CD14-positive monocyte (primary cell): ENCODE data around the gene SLC22A31. TPM values are rescaled to one million over a fixed set of nuclear protein-coding genes. Genes with fewer than 3 reads are reported as not detected.

Experiments
- DNase-seq, 3 donors: peaks; one replicate each; pipeline ENCODE4 v3.0.0-alpha.2; 2011 to 2022
- H2AFZ ChIP-seq: 2 replicates; pipeline ENCODE4 v1.6.0; 2012; ENCODE audit warnings: mild to moderate bottlenecking, low read depth, low read length, inconsistent platforms; ENCODE audit not compliant: insufficient read depth, poor library complexity, severe bottlenecking
- H3K27ac ChIP-seq, 2 donors: 1 replicate in 1 of 2; 2 replicates in 1 of 2; pipeline ENCODE4 v1.5.1; 2012 to 2013; ENCODE audit warnings: low read length in 2 of 2, control low read depth in 1 of 2, inconsistent platforms in 1 of 2, low read depth in 1 of 2, mild to moderate bottlenecking in 1 of 2
- H3K27me3 ChIP-seq, 2 donors: one replicate each; pipeline versions ENCODE4 v1.6.0 to v1.6.1; 2011 to 2013; ENCODE audit warnings: low read length in 2 of 2; ENCODE audit not compliant: control insufficient read depth in 2 of 2, insufficient read depth in 2 of 2
- H3K36me3 ChIP-seq, 2 donors: replicated peaks in 1 of 2; 1 replicate in 1 of 2; 2 replicates in 1 of 2; pipeline versions ENCODE4 v1.5.1 to v1.6.1; 2012 to 2013; ENCODE audit warnings: low read length in 2 of 2, control low read depth in 1 of 2, inconsistent platforms in 1 of 2, mild to moderate bottlenecking in 1 of 2; ENCODE audit not compliant: insufficient read depth in 2 of 2, control insufficient read depth in 1 of 2
- H3K4me1 ChIP-seq, 2 donors: 1 replicate in 1 of 2; 2 replicates in 1 of 2; pipeline versions ENCODE4 v1.5.1 to v1.6.1; 2012 to 2013; ENCODE audit warnings: low read length in 2 of 2, control low read depth in 1 of 2, inconsistent platforms in 1 of 2, mild to moderate bottlenecking in 1 of 2, moderate library complexity in 1 of 2; ENCODE audit not compliant: insufficient read depth in 2 of 2, control insufficient read depth in 1 of 2
- H3K4me2 ChIP-seq: replicated peaks from 2 replicates; pipeline ENCODE3; 2012; ENCODE audit warnings: low read length, moderate library complexity, mild to moderate bottlenecking; ENCODE audit not compliant: poor library complexity, severe bottlenecking; ENCODE audit errors: extremely low read depth
- H3K4me3 ChIP-seq, 3 experiments: fragments of 200-600 bp in 1 of 3; sonication (generic) in 1 of 3; replicated peaks in 1 of 3; 1 replicate in 2 of 3; 2 replicates in 1 of 3; pipeline ENCODE4 v1.5.1; 2011 to 2013; ENCODE audit warnings: low read length in 3 of 3, mild to moderate bottlenecking in 3 of 3, control low read depth in 2 of 3, low read depth in 2 of 3, inconsistent platforms in 1 of 3, moderate library complexity in 1 of 3
- H3K79me2 ChIP-seq: 2 replicates; pipeline ENCODE4 v1.6.0; 2012; ENCODE audit warnings: mild to moderate bottlenecking, control low read depth, inconsistent platforms, low read length, moderate library complexity; ENCODE audit not compliant: insufficient read depth
- H3K9ac ChIP-seq: 2 replicates; pipeline ENCODE4 v1.6.0; 2017; ENCODE audit warnings: low read length, mild to moderate bottlenecking; ENCODE audit not compliant: insufficient read depth, poor library complexity, severe bottlenecking
- H3K9me3 ChIP-seq, 2 donors: replicated peaks in 1 of 2; 1 replicate in 1 of 2; 2 replicates in 1 of 2; pipeline versions ENCODE4 v1.5.1 to v1.6.1; 2012 to 2013; ENCODE audit warnings: low read length in 2 of 2, control low read depth in 1 of 2; ENCODE audit not compliant: control insufficient read depth in 1 of 2, insufficient read depth in 1 of 2
- H4K20me1 ChIP-seq: 2 replicates; pipeline ENCODE4 v1.6.0; 2012; ENCODE audit warnings: mild to moderate bottlenecking, low read length, control low read depth, moderate library complexity; ENCODE audit not compliant: insufficient read depth
- H3K27ac Mint-ChIP-seq, 7 donors: one replicate each; pipeline ENCODE4 v1.8.0; 2020; ENCODE audit warnings: mild to moderate bottlenecking in 7 of 7, mixed read lengths in 7 of 7, moderate library complexity in 6 of 7, inconsistent platforms in 2 of 7
- H3K27me3 Mint-ChIP-seq, 3 donors: one replicate each; pipeline ENCODE4 v1.8.0; 2021 to 2022; ENCODE audit warnings: low read depth in 3 of 3, mild to moderate bottlenecking in 3 of 3, mixed read lengths in 3 of 3, moderate library complexity in 3 of 3, inconsistent platforms in 1 of 3
- H3K36me3 Mint-ChIP-seq, 2 donors: one replicate each; pipeline ENCODE4 v1.8.0; 2020; ENCODE audit warnings: mixed read lengths in 2 of 2, inconsistent platforms in 1 of 2, mild to moderate bottlenecking in 1 of 2
- H3K4me1 Mint-ChIP-seq: one replicate; pipeline ENCODE4 v1.8.0; 2020; ENCODE audit warnings: mild to moderate bottlenecking, mixed read lengths
- H3K4me3 Mint-ChIP-seq, 2 donors: one replicate each; pipeline ENCODE4 v1.8.0; 2020; ENCODE audit warnings: mild to moderate bottlenecking in 2 of 2, mixed read lengths in 2 of 2, moderate library complexity in 1 of 2
- H3K9me3 Mint-ChIP-seq, 7 donors: one replicate each; pipeline ENCODE4 v1.8.0; 2020 to 2022; ENCODE audit warnings: mixed read lengths in 7 of 7, mild to moderate bottlenecking in 6 of 7, moderate library complexity in 6 of 7, inconsistent platforms in 2 of 7
- CTCF ChIP-seq: fragments of 200-600 bp; IDR thresholded peaks from one replicate; pipeline ENCODE4 v1.8.0; 2022; ENCODE audit warnings: antibody characterized with exemption, mild to moderate bottlenecking
- WGBS: methylation state at CpG from one replicate; pipeline ENCODE4 v1.1.5; 2013; ENCODE audit warnings: missing lambda C conversion rate; ENCODE audit not compliant: insufficient coverage; 5-methylcytosine and 5-hydroxymethylcytosine counted together
- intact Hi-C, 2 donors: fragments of 100-400 bp; cut with micrococcal nuclease; formaldehyde crosslinking; loops; one replicate each; pipeline versions ENCODE4 v1.15.0 to v1.15.1; 2023
- polyA plus RNA-seq, 3 donors: library from polyadenylated mRNA; depleted of rRNA in 1 of 3; unstranded in 2 of 3; stranded (reverse) in 1 of 3; fragments of 300-500 nt in 2 of 3; fragments of >200 nt in 1 of 3; fragmentation: Illumina TruSeq in 2 of 3; gene quantifications; 1 replicate in 2 of 3; 2 replicates in 1 of 3; pipeline ENCODE4 v1.2.3, GENCODE V29; 2012 to 2021

SLC22A31 gene
- polyA plus RNA-seq, 3 donors, result 0.29 TPM; not detected in 2

- peaks cover 15 to 21% of the 10 kb centered on the region in 2 donors for H3K4me1 ChIP-seq
- H3K27ac Mint-ChIP-seq, result no peak overlapping the region
- H3K9me3 Mint-ChIP-seq, result peaks cover 3 to 20% (median 16%) of the 10 kb centered on the region in 7 donors
- peaks cover 50 to 73% (median 62%) of the 10 kb centered on the region in 3 donors for H3K27me3 Mint-ChIP-seq
- no peak overlapping the region for H3K9ac ChIP-seq
- no peaks in the 10 kb centered on the region for H3K36me3 ChIP-seq
- H4K20me1 ChIP-seq, result no peaks in the 10 kb centered on the region
- no peak overlapping the region for H2AFZ ChIP-seq
- WGBS, result 34% methylated on average over 31 of the region's 49 CpGs
- peaks cover 3 to 6% of the 10 kb centered on the region in 2 donors for H3K36me3 Mint-ChIP-seq
- peak overlapping the region; percentile 53 to 85 for H3K4me3 Mint-ChIP-seq
- H3K27me3 ChIP-seq, result peaks cover 31 to 51% of the 10 kb centered on the region in 2 donors
- intact Hi-C loops, result no loop called here
- H3K4me1 Mint-ChIP-seq, result peaks cover 16% of the 10 kb centered on the region
- TF ChIP-seq CTCF, result no peak
- no peaks in the 10 kb centered on the region for H3K79me2 ChIP-seq
- DNase-seq, result no peak
- H3K27ac ChIP-seq, result no peak overlapping the region
- H3K4me3 ChIP-seq, result no peak overlapping the region
- H3K4me2 ChIP-seq, result no peak overlapping the region
- peaks cover 8 to 9% of the 10 kb centered on the region in 2 donors for H3K9me3 ChIP-seq
Measured at GRCh38 chr16:89202422-89203215, 2.3 kb upstream of the SLC22A31 start.

GRCh38 chr16:89201439-89202377 is 1.4 kb upstream of the SLC22A31 start:
- no peak for TF ChIP-seq CTCF
- under 1% methylated on average over 84 of the region's 111 CpGs for WGBS

More at GRCh38 chr16:89201439-89202377, 1.4 kb upstream of the SLC22A31 start:
- Histone ChIP-seq H3K27ac (no peak overlapping the region), H3K4me2 (peak overlapping the region; percentile 65), H3K27me3 (peaks cover 31 to 51% of the 10 kb centered on the region in 2 donors), H3K9me3 (peaks cover 8 to 9% of the 10 kb centered on the region in 2 donors), H3K79me2 (no peaks in the 10 kb centered on the region), H3K9ac (no peak overlapping the region), H3K4me3 (no peak overlapping the region), H3K36me3 (no peaks in the 10 kb centered on the region), H3K4me1 (peaks cover 15 to 21% of the 10 kb centered on the region in 2 donors), H2AFZ (no peak overlapping the region), H4K20me1 (no peaks in the 10 kb centered on the region)
- Mint-ChIP-seq H3K27ac (no peak overlapping the region), H3K36me3 (peaks cover 3 to 6% of the 10 kb centered on the region in 2 donors), H3K27me3 (peaks cover 49 to 70% (median 61%) of the 10 kb centered on the region in 3 donors), H3K4me1 (peaks cover 16% of the 10 kb centered on the region), H3K9me3 (peaks cover 3 to 20% (median 16%) of the 10 kb centered on the region in 7 donors), H3K4me3 (peak overlapping the region; percentile 53 to 85)
- peak; percentile 40 to 69 (median 53) for DNase-seq
- intact Hi-C loops, result no loop called here
